Fibroblast of lung (primary cell): ENCODE data around the gene DENND11. TPM values are rescaled to one million over a fixed set of nuclear protein-coding genes. Genes with fewer than 3 reads are reported as not detected.
"Not testable (repeated sequence)": the region's sequence is repeated elsewhere in the genome, so short reads cannot be mapped to it uniquely, and the experiment has no call there.

Experiments
- DNase-seq, 2 donors: peaks; one replicate each; pipeline versions ENCODE4 v3.0.0 to v3.0.0-alpha.2; 2010; ENCODE audit warnings: low read depth in 2 of 2
- H2AFZ ChIP-seq: 2 replicates; pipeline ENCODE4 v1.5.1; 2012; ENCODE audit warnings: low read length, control low read depth, inconsistent platforms
- H3K27ac ChIP-seq: 2 replicates; pipeline ENCODE4 v1.5.1; 2011; ENCODE audit warnings: low read length, control low read depth; ENCODE audit not compliant: insufficient read depth
- H3K27me3 ChIP-seq: 2 replicates; pipeline ENCODE4 v1.5.1; 2011; ENCODE audit warnings: mild to moderate bottlenecking, low read length; ENCODE audit not compliant: control insufficient read depth, insufficient read depth
- H3K36me3 ChIP-seq: 2 replicates; pipeline ENCODE4 v1.5.1; 2011; ENCODE audit warnings: low read length; ENCODE audit not compliant: control insufficient read depth, insufficient read depth
- H3K4me1 ChIP-seq: 2 replicates; pipeline ENCODE4 v1.5.1; 2011; ENCODE audit warnings: low read length; ENCODE audit not compliant: control insufficient read depth, insufficient read depth; ENCODE audit errors: extremely low read depth
- H3K4me2 ChIP-seq: 2 replicates; pipeline ENCODE4 v1.5.1; 2011; ENCODE audit warnings: low read length, control low read depth; ENCODE audit not compliant: insufficient read depth; ENCODE audit errors: extremely low read depth
- H3K4me3 ChIP-seq, 4 experiments: fragments of 200-600 bp in 1 of 4; sonication (generic) in 1 of 4; replicated peaks in 1 of 4; 2 replicates each; pipeline ENCODE4 v1.5.1; 2011 to 2016; ENCODE audit warnings: low read length in 4 of 4, low read depth in 3 of 4, mild to moderate bottlenecking in 3 of 4, control low read depth in 2 of 4, inconsistent platforms in 1 of 4, mixed read lengths in 1 of 4; ENCODE audit not compliant: insufficient read depth in 1 of 4; ENCODE audit errors: control extremely low read depth in 1 of 4
- H3K79me2 ChIP-seq: 2 replicates; pipeline ENCODE4 v1.5.1; 2012; ENCODE audit warnings: mild to moderate bottlenecking, low read length, inconsistent platforms; ENCODE audit not compliant: control insufficient read depth, insufficient read depth
- H3K9ac ChIP-seq: 2 replicates; pipeline ENCODE4 v1.5.1; 2011; ENCODE audit warnings: mild to moderate bottlenecking, low read length, control low read depth; ENCODE audit not compliant: insufficient read depth
- H3K9me3 ChIP-seq: 2 replicates; pipeline ENCODE4 v1.5.1; 2012; ENCODE audit warnings: low read depth, low read length; ENCODE audit not compliant: control insufficient read depth, insufficient read depth
- H4K20me1 ChIP-seq: 2 replicates; pipeline ENCODE4 v1.5.1; 2011; ENCODE audit warnings: low read length; ENCODE audit not compliant: control insufficient read depth, insufficient read depth; ENCODE audit errors: extremely low read depth
- CTCF ChIP-seq, 2 donors: IDR thresholded peaks in 1 of 2; conservative IDR thresholded peaks in 1 of 2; 1 replicate in 1 of 2; 2 replicates in 1 of 2; pipeline ENCODE4 v1.5.1; 2011 to 2012; ENCODE audit warnings: low read length in 2 of 2, control low read depth in 1 of 2, inconsistent platforms in 1 of 2, low read depth in 1 of 2, mild to moderate bottlenecking in 1 of 2
- EZH2 ChIP-seq: IDR thresholded peaks from 2 replicates; pipeline ENCODE4 v1.5.1; 2012; ENCODE audit warnings: low read length, control low read depth, mild to moderate bottlenecking; ENCODE audit errors: missing control alignments
- polyA plus RNA-seq, 2 donors: library from polyadenylated mRNA; depleted of rRNA in 1 of 2; stranded (reverse) in 1 of 2; unstranded in 1 of 2; fragments of >200 nt; gene quantifications; 2 replicates each; pipeline ENCODE4 v1.2.1, GENCODE V29; 2011 to 2012; ENCODE audit warnings: missing spikeins in 1 of 2
- total RNA-seq: library from RNA; depleted of rRNA; stranded (reverse); fragments of >200 nt; gene quantifications from 2 replicates; pipeline ENCODE4 v1.2.1, GENCODE V29; 2014

DENND11 gene
- total and polyA plus RNA-seq, 2 donors (not counting 1 experiment from before 2014, with no cell fraction given), result 2.7 to 6.1 TPM

GRCh38 chr7:141693082-141693481, 8.9 kb downstream of the DENND11 start:
- Histone ChIP-seq H3K4me3 (no peak overlapping the region), H3K9me3 (no peaks in the 10 kb centered on the region), H3K9ac (no peak overlapping the region), H2AFZ (no peak overlapping the region), H3K27ac (no peak overlapping the region), H3K36me3 (no peaks in the 10 kb centered on the region), H3K27me3 (no peaks in the 10 kb centered on the region), H3K4me2 (no peak overlapping the region), H3K79me2 (no peaks in the 10 kb centered on the region), H3K4me1 (no peaks in the 10 kb centered on the region), H4K20me1 (no peaks in the 10 kb centered on the region)
- no peak for TF ChIP-seq EZH2
- no peak for TF ChIP-seq CTCF (conservative IDR thresholded peaks at IDR 0.05 in 1 of 2, IDR thresholded peaks at IDR 0.05 in 1 of 2; ENCODE audit: low read depth in 1 of 2, low read length in 2 of 2)
- no peak for DNase-seq

- Histone ChIP-seq H4K20me1 (no peaks in the 10 kb centered on the region), H3K9ac (no peak overlapping the region), H3K36me3 (no peaks in the 10 kb centered on the region), H3K27ac (no peak overlapping the region), H3K4me2 (no peak overlapping the region), H3K9me3 (no peaks in the 10 kb centered on the region), H3K27me3 (no peaks in the 10 kb centered on the region), H3K4me1 (no peaks in the 10 kb centered on the region), H2AFZ (no peak overlapping the region), H3K4me3 (no peak overlapping the region), H3K79me2 (no peaks in the 10 kb centered on the region)
- DNase-seq, result no peak
- TF ChIP-seq CTCF (conservative IDR thresholded peaks at IDR 0.05 in 1 of 2, IDR thresholded peaks at IDR 0.05 in 1 of 2; ENCODE audit: low read depth in 1 of 2, low read length in 2 of 2) (no peak), EZH2 (no peak)
These were observed 10.0 kb downstream of the DENND11 start for GRCh38 chr7:141691961-141692360.

- Histone ChIP-seq H4K20me1 (no peaks in the 10 kb centered on the region), H3K27ac (no peak overlapping the region)
These were observed 10.4 kb downstream of the DENND11 start for GRCh38 chr7:141691540-141691939.

GRCh38 chr7:141689072-141689825, 12.7 kb downstream of the DENND11 start:
- not testable (repeated sequence) for H3K9me3 ChIP-seq, H3K27me3 ChIP-seq, H3K27ac ChIP-seq, H2AFZ ChIP-seq, H3K79me2 ChIP-seq, H3K4me2 ChIP-seq, H3K9ac ChIP-seq, H3K4me1 ChIP-seq, H3K4me3 ChIP-seq, H3K36me3 ChIP-seq, H4K20me1 ChIP-seq, DNase-seq

More at GRCh38 chr7:141691540-141691939, 10.4 kb downstream of the DENND11 start:
- H3K79me2 ChIP-seq, result no peaks in the 10 kb centered on the region
- H3K4me1 ChIP-seq, result no peaks in the 10 kb centered on the region
- no peak for DNase-seq
- TF ChIP-seq CTCF (conservative IDR thresholded peaks at IDR 0.05 in 1 of 2, IDR thresholded peaks at IDR 0.05 in 1 of 2; ENCODE audit: low read depth in 1 of 2, low read length in 2 of 2) (no peak), EZH2 (no peak)
- H3K36me3 ChIP-seq, result no peaks in the 10 kb centered on the region
- H3K4me2 ChIP-seq, result no peak overlapping the region
- no peak overlapping the region for H3K4me3 ChIP-seq
- H3K9me3 ChIP-seq, result no peaks in the 10 kb centered on the region
- no peak overlapping the region for H3K9ac ChIP-seq
- H2AFZ ChIP-seq, result no peak overlapping the region
- H3K27me3 ChIP-seq, result no peaks in the 10 kb centered on the region
